Esophagus muscularis mucosa (tissue), 4 donors: ENCODE results near the gene FOXO6. TPM values are rescaled to one million over a fixed set of nuclear protein-coding genes. Genes with fewer than 3 reads are reported as not detected.

Experiments
- DNase-seq: peaks from one replicate; pipeline ENCODE4 v3.0.0-alpha.2; 2017; ENCODE audit errors: extremely low spot score
- H3K27ac ChIP-seq, 4 donors: fragments of 200-600 bp; sonication (generic); replicated peaks in 1 of 4; 1 replicate in 3 of 4; 2 replicates in 1 of 4; pipeline ENCODE4 v1.5.1; 2016 to 2019; ENCODE audit warnings: mild to moderate bottlenecking in 1 of 4
- H3K27me3 ChIP-seq, 4 donors: fragments of 200-600 bp; sonication (generic); one replicate each; pipeline versions ENCODE4 v1.5.1 to v1.6.0; 2016 to 2019
- H3K36me3 ChIP-seq, 4 donors: fragments of 200-600 bp; sonication (generic); one replicate each; pipeline ENCODE4 v1.5.1; 2016 to 2019
- H3K4me1 ChIP-seq, 4 donors: fragments of 200-600 bp; sonication (generic); one replicate each; pipeline ENCODE4 v1.5.1; 2016 to 2019
- H3K4me3 ChIP-seq, 4 donors: fragments of 200-600 bp; sonication (generic); 1 replicate in 2 of 4; 2 replicates in 2 of 4; pipeline ENCODE4 v1.5.1; 2016 to 2019; ENCODE audit warnings: mild to moderate bottlenecking in 4 of 4, moderate library complexity in 1 of 4
- H3K9me3 ChIP-seq, 4 donors: fragments of 200-600 bp; sonication (generic); 1 replicate in 3 of 4; 2 replicates in 1 of 4; pipeline ENCODE4 v1.5.1; 2016 to 2019
- CTCF ChIP-seq, 3 experiments: fragments of 200-600 bp in 2 of 3; fragments of 450-650 bp in 1 of 3; sonication (generic) in 2 of 3; IDR thresholded peaks; one replicate each; pipeline ENCODE4 v1.5.1; 2017 to 2019; ENCODE audit warnings: antibody characterized with exemption in 3 of 3, mild to moderate bottlenecking in 2 of 3, moderate library complexity in 1 of 3
- EP300 ChIP-seq: sonication (generic); formaldehyde crosslinking; IDR thresholded peaks from one replicate; pipeline ENCODE4 v1.6.1; 2017; ENCODE audit warnings: antibody characterized with exemption
- POLR2A ChIP-seq: fragments of 450-650 bp; IDR thresholded peaks from one replicate; pipeline ENCODE4 v1.6.1; 2017; ENCODE audit warnings: antibody characterized with exemption, moderate library complexity, mild to moderate bottlenecking, low read depth
- POLR2AphosphoS5 ChIP-seq, 2 donors: sonication (generic); formaldehyde crosslinking; IDR thresholded peaks; one replicate each; pipeline ENCODE4 v1.6.1; 2017; ENCODE audit warnings: antibody characterized with exemption in 2 of 2
- WGBS: methylation state at CpG from one replicate; pipeline ENCODE4 v1.1.5; 2018; 5-methylcytosine and 5-hydroxymethylcytosine counted together
- intact Hi-C: fragments of 100-400 bp; cut with DNase I; formaldehyde crosslinking; loops from one replicate; pipeline ENCODE4 v1.15.1; 2023
- total RNA-seq, 4 donors: library from RNA; depleted of rRNA; stranded (reverse); fragments of >200 nt; gene quantifications; one replicate each; pipeline versions ENCODE4 v1.1.0 to v1.2.1, GENCODE V29; 2016

Gene FOXO6
- total RNA-seq, 4 donors from 2014 or later: 0.33 to 1.3 (median 0.53) TPM

- DNase-seq: no peak
- intact Hi-C loops: no loop called here
- H3K36me3 ChIP-seq: no peaks in the 10 kb centered on the region
- peaks cover 11 to 22% (median 17%) of the 10 kb centered on the region in 4 donors for H3K4me1 ChIP-seq
- H3K27ac ChIP-seq: no peak overlapping the region
- 88% methylated on average over 2 of the region's 2 CpGs for WGBS
- H3K4me3 ChIP-seq: no peak overlapping the region
- TF ChIP-seq CTCF (IDR thresholded peaks at IDR 0.05) (no peak), POLR2A (no peak), EP300 (no peak), POLR2AphosphoS5 (IDR thresholded peaks at IDR 0.05) (no peak)
- peaks cover 0 to 18% (median 0%) of the 10 kb centered on the region in 4 donors for H3K27me3 ChIP-seq
- peaks cover 0 to 4% (median 0%) of the 10 kb centered on the region in 4 donors for H3K9me3 ChIP-seq
Observed at GRCh38 chr1:41401899-41402298, 40.7 kb downstream of the FOXO6 start.

- no peak overlapping the region for H3K27ac ChIP-seq
- H3K4me3 ChIP-seq: no peak overlapping the region
- intact Hi-C loops: no loop called here
- WGBS: no CpG with 5 or more reads among the region's 10 CpGs
- no peak for TF ChIP-seq POLR2AphosphoS5 (IDR thresholded peaks at IDR 0.05)
- TF ChIP-seq CTCF (IDR thresholded peaks at IDR 0.05): no peak
- no peak for TF ChIP-seq POLR2A
- H3K4me1 ChIP-seq: peaks cover 3 to 15% (median 9%) of the 10 kb centered on the region in 4 donors
- peaks cover 0 to 34% (median 0%) of the 10 kb centered on the region in 4 donors for H3K27me3 ChIP-seq
- no peaks in the 10 kb centered on the region for H3K36me3 ChIP-seq
- no peak for DNase-seq
- H3K9me3 ChIP-seq: peaks cover 0 to 4% (median 0%) of the 10 kb centered on the region in 4 donors
Observed at GRCh38 chr1:41404308-41404761, 43.1 kb downstream of the FOXO6 start.

DNA sequence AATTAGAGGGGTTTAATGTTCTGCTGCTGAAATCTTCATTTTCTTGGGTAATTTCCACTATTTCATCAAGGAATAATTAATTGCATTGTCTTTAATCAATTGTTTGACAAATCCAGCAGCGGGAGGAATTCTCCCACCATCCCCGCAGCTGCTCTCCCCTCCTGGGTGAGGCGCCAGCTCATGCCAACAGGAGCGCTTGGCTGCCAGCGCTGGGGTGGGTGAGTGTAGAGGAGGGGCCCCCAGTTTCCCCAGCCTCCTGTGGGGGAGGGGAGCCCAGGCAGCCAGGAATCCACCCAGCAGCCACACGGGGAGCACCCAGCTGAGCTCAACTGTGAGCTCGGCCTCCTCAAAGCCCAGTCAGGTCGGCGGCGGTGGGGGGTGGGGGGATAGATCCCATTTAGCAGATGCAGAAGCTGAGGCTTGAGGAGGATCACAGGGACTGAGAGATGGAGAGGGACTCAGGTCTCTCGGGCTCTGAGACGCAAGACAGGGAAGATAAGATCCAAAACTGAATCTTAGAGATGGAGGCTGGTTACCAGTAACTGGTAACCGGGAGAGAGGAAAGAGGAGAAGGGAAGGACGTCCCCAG is 46.5 kb downstream of the FOXO6 start:
- WGBS: 65% methylated on average over 14 of the region's 14 CpGs
- Histone ChIP-seq H3K4me1 (peaks cover 0 to 12% (median 7%) of the 10 kb centered on the region in 4 donors), H3K27ac (no peak overlapping the region), H3K36me3 (no peaks in the 10 kb centered on the region), H3K27me3 (peaks cover 0 to 49% (median 0%) of the 10 kb centered on the region in 4 donors), H3K9me3 (peaks cover 0 to 5% (median 2%) of the 10 kb centered on the region in 4 donors), H3K4me3 (no peak overlapping the region)
- no peak for DNase-seq
- TF ChIP-seq POLR2AphosphoS5 (IDR thresholded peaks at IDR 0.05): no peak
- TF ChIP-seq CTCF (IDR thresholded peaks at IDR 0.05): no peak
- TF ChIP-seq EP300: no peak
- TF ChIP-seq POLR2A: no peak
- intact Hi-C loops: no loop called here

DNA sequence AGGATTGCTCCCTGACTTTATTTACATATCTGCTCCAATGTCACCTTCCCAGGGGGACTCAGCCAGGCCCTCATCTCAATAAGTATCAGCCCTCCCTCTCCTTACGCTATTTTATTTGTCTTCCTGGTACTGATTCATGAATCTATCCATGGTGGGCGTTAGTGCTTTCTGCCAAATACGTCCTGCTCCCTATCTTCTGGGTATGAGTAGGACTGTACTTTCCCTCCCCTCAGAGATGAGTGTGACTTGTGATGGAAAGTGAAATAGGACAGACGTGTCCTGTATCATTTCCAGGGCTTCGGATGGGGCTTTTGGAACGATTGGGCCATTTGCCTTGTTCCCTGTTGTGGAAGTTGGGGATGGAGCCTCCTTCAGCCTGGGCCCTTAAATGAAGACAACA is 47.5 kb downstream of the FOXO6 start:
- 90% methylated on average over 6 of the region's 6 CpGs for WGBS
- H3K4me3 ChIP-seq: no peak overlapping the region
- H3K27ac ChIP-seq: no peak overlapping the region
- H3K4me1 ChIP-seq: peaks cover 0 to 12% (median 7%) of the 10 kb centered on the region in 4 donors
- TF ChIP-seq CTCF (IDR thresholded peaks at IDR 0.05) (no peak), POLR2A (no peak), POLR2AphosphoS5 (IDR thresholded peaks at IDR 0.05) (no peak), EP300 (no peak)
- H3K27me3 ChIP-seq: peaks cover 0 to 49% (median 0%) of the 10 kb centered on the region in 4 donors
- intact Hi-C loops: no loop called here
- H3K36me3 ChIP-seq: no peaks in the 10 kb centered on the region
- no peak for DNase-seq
- peaks cover 0 to 5% (median 2%) of the 10 kb centered on the region in 4 donors for H3K9me3 ChIP-seq

DNA sequence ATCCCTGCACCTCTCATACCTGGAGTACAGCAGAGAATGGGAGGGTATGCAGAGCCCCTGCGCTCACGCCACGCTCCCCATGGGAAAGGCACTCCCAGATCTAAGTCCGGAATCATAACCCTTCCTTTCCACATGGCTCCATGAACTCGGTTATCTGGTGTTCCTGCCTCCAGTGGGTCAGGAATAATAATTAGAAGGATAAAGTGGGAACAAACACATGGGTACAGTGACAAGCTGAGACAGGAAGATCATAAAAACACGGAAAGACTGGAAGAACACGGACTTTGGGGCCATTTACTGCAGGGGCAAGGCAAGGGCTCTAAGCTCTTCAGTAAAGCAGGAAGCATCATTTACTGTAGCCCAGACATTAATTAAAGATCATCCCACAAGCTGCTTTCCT is 48.6 kb downstream of the FOXO6 start:
- Histone ChIP-seq H3K27me3 (peaks cover 0 to 40% (median 0%) of the 10 kb centered on the region in 4 donors), H3K27ac (no peak overlapping the region), H3K4me3 (no peak overlapping the region), H3K36me3 (no peaks in the 10 kb centered on the region), H3K4me1 (peaks cover 0 to 3% (median under 1%) of the 10 kb centered on the region in 4 donors), H3K9me3 (peaks cover 0 to 5% (median 2%) of the 10 kb centered on the region in 4 donors)
- no peak for TF ChIP-seq POLR2AphosphoS5 (IDR thresholded peaks at IDR 0.05)
- no peak for TF ChIP-seq POLR2A
- TF ChIP-seq EP300: no peak
- no peak for TF ChIP-seq CTCF (IDR thresholded peaks at IDR 0.05)
- intact Hi-C loops: no loop called here
- 85% methylated on average over 7 of the region's 7 CpGs for WGBS
- DNase-seq: no peak
